BJ (cell line): ENCODE data around the gene TBC1D17. TPM values are rescaled to one million over a fixed set of nuclear protein-coding genes. Genes with fewer than 3 reads are reported as not detected.

Experiments used
- CTCF ChIA-PET: fragments of 350-600 bp; formaldehyde crosslinking; extraction: SDS; loops from one replicate; lab custom pipeline; 2021; ENCODE audit warnings: antibody characterized with exemption, inconsistent platforms; lab: Yijun Ruan, JAX
- POLR2A ChIA-PET: fragments of 300-600 bp; sonication (Branson Sonifier 250); formaldehyde crosslinking; extraction: SDS; loops from one replicate; lab custom pipeline; 2021; ENCODE audit warnings: antibody characterized with exemption; lab: Charles Lee
- DNase-seq: peaks from one replicate; pipeline ENCODE4 v3.0.0-alpha.2; 2011; ENCODE audit warnings: low read depth
- H3K27me3 ChIP-seq: 2 replicates; pipeline ENCODE4 v1.6.0; 2011; ENCODE audit warnings: low read length; ENCODE audit not compliant: control insufficient read depth, insufficient read depth
- H3K36me3 ChIP-seq: 2 replicates; pipeline ENCODE4 v1.5.1; 2011; ENCODE audit warnings: low read length; ENCODE audit not compliant: control insufficient read depth, insufficient read depth
- H3K4me3 ChIP-seq: 2 replicates; pipeline ENCODE4 v1.5.1; 2011; ENCODE audit warnings: low read depth, mild to moderate bottlenecking, control low read depth, low read length
- CTCF ChIP-seq: IDR thresholded peaks from 2 replicates; pipeline ENCODE4 v1.5.1; 2011; ENCODE audit warnings: low read depth, mild to moderate bottlenecking, control low read depth, inconsistent platforms, low read length, moderate library complexity; ENCODE audit not compliant: insufficient read depth
- polyA plus RNA-seq: library from polyadenylated mRNA; depleted of rRNA; stranded (reverse); fragments of >200 nt; gene quantifications from 2 replicates; pipeline ENCODE4 v1.2.3, GENCODE V29; 2011

TBC1D17 gene
- polyA plus RNA-seq, 1 experiment, result 26.7 TPM

- ChIA-PET CTCF (interaction anchor here (0.6 to 1.9 kb wide), 3 partner anchors 25 to 379 kb away, joined by 3 to 5 read pairs (median 3); no protein-coding TSS in a partner anchor), POLR2A (interaction anchor here (0.8 kb wide), 2 partner anchors 19 to 26 kb away, joined by 3 to 4 read pairs; partner anchors contain the start of gene AKT1S1)
- Histone ChIP-seq H3K4me3 (peak within 1 kb of the TSS; percentile 70), H3K27me3 (no peaks in the 10 kb centered on the region), H3K36me3 (peaks cover 12% of the 10 kb centered on the region)
- peak; percentile 48 for DNase-seq
- TF ChIP-seq CTCF, result no peak
Measured at GRCh38 chr19:49850487-49851342, 26.8 kb upstream of the TBC1D17 start, which contains the start of gene PTOV1. Gene PTOV1, plus strand, starts transcription at chr19:49851159.

GRCh38 chr19:49851456-49852259 is 25.8 kb upstream of the TBC1D17 start:
- ChIA-PET CTCF (no interaction called here), POLR2A (no interaction called here)
- Histone ChIP-seq H3K4me3 (peak overlapping the region; percentile 70), H3K36me3 (peaks cover 19% of the 10 kb centered on the region), H3K27me3 (no peaks in the 10 kb centered on the region)
- no peak for TF ChIP-seq CTCF
- DNase-seq, result no peak

- Histone ChIP-seq H3K27me3 (no peaks in the 10 kb centered on the region), H3K36me3 (peaks cover 26% of the 10 kb centered on the region), H3K4me3 (peak overlapping the region; percentile 70)
- ChIA-PET CTCF (no interaction called here), POLR2A (interaction anchor here (0.7 kb wide), 1 partner anchor 13 kb away, joined by 11 read pairs; no protein-coding TSS in a partner anchor)
- no peak for TF ChIP-seq CTCF
- DNase-seq, result no peak
Measured at GRCh38 chr19:49852631-49853126, 24.8 kb upstream of the TBC1D17 start.

- ChIA-PET CTCF (interaction anchor here (0.6 to 1.3 kb wide), 2 partner anchors 8 to 66 kb away, joined by 3 to 4 read pairs; no protein-coding TSS in a partner anchor), POLR2A (no interaction called here)
- H3K4me3 ChIP-seq, result no peak overlapping the region
- no peaks in the 10 kb centered on the region for H3K27me3 ChIP-seq
- DNase-seq, result no peak
- peaks cover 37% of the 10 kb centered on the region for H3K36me3 ChIP-seq
- no peak for TF ChIP-seq CTCF
Measured at GRCh38 chr19:49853852-49854377, 23.6 kb upstream of the TBC1D17 start.
